Fibroblast of lung (primary cell): Measurements from ENCODE around the gene SCGB3A1.

Experiments used
- CTCF ChIP-seq, 2 donors: IDR thresholded peaks in 1 of 2; conservative IDR thresholded peaks in 1 of 2; 1 replicate in 1 of 2; 2 replicates in 1 of 2; pipeline ENCODE4 v1.5.1; 2011 to 2012; ENCODE audit warnings: low read length in 2 of 2, control low read depth in 1 of 2, inconsistent platforms in 1 of 2, low read depth in 1 of 2, mild to moderate bottlenecking in 1 of 2
- EZH2 ChIP-seq: IDR thresholded peaks from 2 replicates; pipeline ENCODE4 v1.5.1; 2012; ENCODE audit warnings: low read length, control low read depth, mild to moderate bottlenecking; ENCODE audit errors: missing control alignments

DNA sequence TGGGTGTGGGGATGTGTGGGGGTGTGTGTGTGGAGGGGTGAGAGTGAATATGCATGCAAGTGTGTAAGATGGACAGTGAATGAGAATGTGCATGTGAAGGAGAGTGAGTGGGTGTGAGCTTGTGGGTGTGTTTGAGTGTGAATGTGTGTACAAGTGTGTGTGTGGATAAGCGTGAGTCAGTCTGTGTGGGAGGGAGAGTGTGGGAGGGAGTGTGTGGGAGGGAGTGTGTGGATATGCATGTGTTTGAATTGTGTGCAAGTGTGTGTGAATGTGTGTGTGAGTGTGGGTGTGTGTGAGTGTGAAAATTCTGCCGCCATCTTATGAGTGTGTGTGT, 3.7 kb upstream of the SCGB3A1 start:
- TF ChIP-seq EZH2 (no peak), CTCF (conservative IDR thresholded peaks at IDR 0.05 in 1 of 2, IDR thresholded peaks at IDR 0.05 in 1 of 2; ENCODE audit: low read depth in 1 of 2, low read length in 2 of 2) (no peak)
